Activated CD8-positive, alpha-beta memory T cell treated with anti-CD3 and anti-CD28 coated beads, Interleukin-2, amount 50 U/mL, for 24 hours (primary cell): ENCODE measurements around the gene AQP3.
"Not testable (repeated sequence)": the region's sequence is repeated elsewhere in the genome, so short reads cannot be mapped to it uniquely, and the experiment has no call there.

Source experiments
- DNase-seq: peaks from one replicate; pipeline ENCODE4 v3.0.0-alpha.2; 2020; ENCODE audit errors: extremely low read depth

AQP3 gene

GRCh38 chr9:33414889-33415500 is 32.4 kb downstream of the AQP3 start:
- DNase-seq, result no peak

- no peak for DNase-seq
Observed at GRCh38 chr9:33414268-33414667, 33.1 kb downstream of the AQP3 start.

- DNase-seq, result no peak
Observed at GRCh38 chr9:33408087-33408486, 39.3 kb downstream of the AQP3 start.

GRCh38 chr9:33407061-33407460 is 40.3 kb downstream of the AQP3 start:
- DNase-seq, result no peak

- no peak for DNase-seq
Observed at GRCh38 chr9:33404788-33405362, 42.5 kb downstream of the AQP3 start.

GRCh38 chr9:33403941-33404787 is 43.2 kb downstream of the AQP3 start:
- DNase-seq, result no peak

- DNase-seq, result not testable (repeated sequence)
Observed at GRCh38 chr9:33402371-33402770, 45.0 kb downstream of the AQP3 start, which contains the start of gene AQP7. Gene AQP7, minus strand, starts transcription at chr9:33402568. Its CDS starts 1,306 bp downstream, at chr9:33401262.

- not testable (repeated sequence) for DNase-seq
Observed at GRCh38 chr9:33401809-33402208, 45.6 kb downstream of the AQP3 start.

GRCh38 chr9:33399047-33399446 is 48.3 kb downstream of the AQP3 start:
- DNase-seq, result not testable (repeated sequence)

GRCh38 chr9:33397801-33398200 is 49.6 kb downstream of the AQP3 start:
- DNase-seq, result not testable (repeated sequence)

GRCh38 chr9:33395159-33395879 is 52.1 kb downstream of the AQP3 start:
- DNase-seq, result not testable (repeated sequence)

GRCh38 chr9:33393986-33394385 is 53.4 kb downstream of the AQP3 start:
- not testable (repeated sequence) for DNase-seq

- no peak for DNase-seq
Observed at GRCh38 chr9:33393581-33393980, 53.8 kb downstream of the AQP3 start.

GRCh38 chr9:33392591-33393021 is 54.8 kb downstream of the AQP3 start:
- DNase-seq, result not testable (repeated sequence)
